Omental fat pad (tissue), 4 donors: ENCODE measurements around the gene CDYL. TPM values are rescaled to one million over a fixed set of nuclear protein-coding genes. Genes with fewer than 3 reads are reported as not detected.

Experiments
- ATAC-seq: fragments of 150-250 bp; one replicate; pipeline ENCODE4 v1.9.1; 2016; ENCODE audit warnings: mild to moderate bottlenecking, moderate library complexity; ENCODE audit not compliant: low FRiP score
- DNase-seq: peaks from one replicate; pipeline ENCODE4 v3.0.0-alpha.2; 2019; ENCODE audit warnings: low spot score
- CTCF ChIP-seq, 3 donors: fragments of 450-650 bp; IDR thresholded peaks; one replicate each; pipeline ENCODE4 v1.5.1; 2016 to 2017; ENCODE audit warnings: antibody characterized with exemption in 3 of 3, mild to moderate bottlenecking in 3 of 3, moderate library complexity in 2 of 3
- total RNA-seq, 4 donors: library from RNA; depleted of rRNA; stranded (reverse); fragments of >200 nt; gene quantifications; one replicate each; pipeline ENCODE4 v1.1.0, GENCODE V29; 2016

The CDYL gene
- total RNA-seq, 4 donors from 2014 or later: 32.2 to 34.5 (median 33.0) TPM

GRCh38 chr6:4965562-4966389 is 189.6 kb downstream of the CDYL start:
- ATAC-seq: no peak

GRCh38 chr6:4967301-4968030 is 191.3 kb downstream of the CDYL start:
- DNase-seq: no peak
- ATAC-seq: no peak
- TF ChIP-seq CTCF (IDR thresholded peaks at IDR 0.05): no peak

More at GRCh38 chr6:4965562-4966389, 189.6 kb downstream of the CDYL start:
- TF ChIP-seq CTCF (IDR thresholded peaks at IDR 0.05): no peak
- no peak for DNase-seq

- no peak for DNase-seq
- ATAC-seq: no peak
- no peak for TF ChIP-seq CTCF (IDR thresholded peaks at IDR 0.05)
Measured at GRCh38 chr6:4969609-4970285, 193.5 kb downstream of the CDYL start.

GRCh38 chr6:4970739-4971395 is 194.7 kb downstream of the CDYL start:
- ATAC-seq (peak; percentile 57), DNase-seq (no peak)
- TF ChIP-seq CTCF (IDR thresholded peaks at IDR 0.05): no peak

- DNase-seq (no peak), ATAC-seq (peak; percentile 21)
Measured at GRCh38 chr6:4971851-4972250, 195.6 kb downstream of the CDYL start.

More at GRCh38 chr6:4971851-4972250, 195.6 kb downstream of the CDYL start:
- no peak for TF ChIP-seq CTCF (IDR thresholded peaks at IDR 0.05)
